CD4-positive, alpha-beta T cell (primary cell): Measurements from ENCODE around the gene ACTR3C. TPM values are rescaled to one million over a fixed set of nuclear protein-coding genes. Genes with fewer than 3 reads are reported as not detected.
"Not testable (repeated sequence)": the region's sequence is repeated elsewhere in the genome, so short reads cannot be mapped to it uniquely, and the experiment has no call there.

Experiments used
- ATAC-seq: fragments of 200-7000 bp; cut with Tn5 transposase; one replicate; pipeline ENCODE4 v1.10.0; 2022; ENCODE audit warnings: mild to moderate bottlenecking; ENCODE audit not compliant: poor library complexity
- CTCF ChIA-PET: fragments of 350-600 bp; sonication (Branson Sonifier 250); formaldehyde crosslinking; loops from one replicate; lab custom pipeline; 2021; ENCODE audit warnings: antibody characterized with exemption, inconsistent platforms; lab: Charles Lee
- POLR2A ChIA-PET: fragments of 350-600 bp; sonication (Branson Sonifier 250); formaldehyde crosslinking; loops from one replicate; lab custom pipeline; 2021; ENCODE audit warnings: antibody characterized with exemption, inconsistent platforms; lab: Charles Lee
- DNase-seq, 14 experiments: peaks; one replicate each; pipeline ENCODE4 v3.0.0-alpha.2; 2013 to 2020; ENCODE audit warnings: mixed read lengths in 2 of 14
- H3K27ac ChIP-seq, 2 donors: one replicate each; pipeline versions ENCODE4 v1.5.1 to v1.7.0; 2013; ENCODE audit warnings: low read length in 2 of 2, low read depth in 1 of 2, mild to moderate bottlenecking in 1 of 2
- H3K27me3 ChIP-seq, 2 experiments: 1 replicate in 1 of 2; 2 replicates in 1 of 2; pipeline versions ENCODE4 v1.6.1 to v1.7.0; 2013; ENCODE audit warnings: low read length in 2 of 2, control low read depth in 1 of 2, mild to moderate bottlenecking in 1 of 2, moderate library complexity in 1 of 2; ENCODE audit not compliant: insufficient read depth in 2 of 2, control insufficient read depth in 1 of 2
- H3K36me3 ChIP-seq: one replicate; pipeline ENCODE4 v1.6.1; 2013; ENCODE audit warnings: low read length, control low read depth; ENCODE audit not compliant: insufficient read depth
- H3K4me1 ChIP-seq: one replicate; pipeline ENCODE4 v1.6.1; 2013; ENCODE audit warnings: low read length, control low read depth; ENCODE audit not compliant: insufficient read depth
- H3K4me3 ChIP-seq: one replicate; pipeline ENCODE4 v1.5.1; 2013; ENCODE audit warnings: mild to moderate bottlenecking, low read length, moderate library complexity
- H3K9me3 ChIP-seq, 2 experiments: 1 replicate in 1 of 2; 2 replicates in 1 of 2; pipeline versions ENCODE4 v1.6.1 to v1.7.0; 2013; ENCODE audit warnings: low read length in 2 of 2, mild to moderate bottlenecking in 2 of 2, control low read depth in 1 of 2, moderate library complexity in 1 of 2; ENCODE audit not compliant: control insufficient read depth in 1 of 2, insufficient read depth in 1 of 2
- H3K27ac Mint-ChIP-seq: one replicate; pipeline ENCODE4 v1.8.0; 2020; ENCODE audit warnings: mixed read lengths
- H3K27me3 Mint-ChIP-seq: one replicate; pipeline ENCODE4 v1.8.0; 2021; ENCODE audit warnings: mixed read lengths
- H3K36me3 Mint-ChIP-seq: one replicate; pipeline ENCODE4 v1.8.0; 2021; ENCODE audit warnings: low read depth, mixed read lengths
- H3K4me1 Mint-ChIP-seq: one replicate; pipeline ENCODE4 v1.8.0; 2021; ENCODE audit warnings: low read depth, mixed read lengths
- H3K4me3 Mint-ChIP-seq: one replicate; pipeline ENCODE4 v1.8.0; 2020; ENCODE audit warnings: mild to moderate bottlenecking, mixed read lengths
- H3K9me3 Mint-ChIP-seq: one replicate; pipeline ENCODE4 v1.8.0; 2020; ENCODE audit warnings: mixed read lengths
- CTCF ChIP-seq: fragments of 200-600 bp; IDR thresholded peaks from one replicate; pipeline ENCODE4 v1.8.0; 2022; ENCODE audit warnings: antibody characterized with exemption, mild to moderate bottlenecking
- intact Hi-C, 2 experiments: fragments of 100-400 bp; cut with DNase I in 1 of 2; cut with micrococcal nuclease in 1 of 2; formaldehyde crosslinking; loops; one replicate each; pipeline versions ENCODE4 v1.15.1 to v1.9.0; 2023 to 2025; cut with DNase I, micrococcal nuclease
- total RNA-seq, 174 experiments: library from RNA in 2 of 174; stranded (reverse) in 2 of 174; gene quantifications; one replicate each; pipeline ENCODE4 v1.2.3 and lab custom pipeline; 2021 to 2026

Gene ACTR3C
- total RNA-seq, 2 experiments from 2014 or later, result 1.9 to 3.4 TPM

GRCh38 chr7:150287815-150288214 lies 35.5 kb downstream of the ACTR3C start:
- ATAC-seq, DNase-seq, CTCF ChIA-PET, H3K4me3 Mint-ChIP-seq, H3K27ac ChIP-seq, H3K4me3 ChIP-seq, H3K27me3 ChIP-seq, H3K4me1 ChIP-seq, POLR2A ChIA-PET, H3K36me3 Mint-ChIP-seq, H3K36me3 ChIP-seq, H3K9me3 Mint-ChIP-seq, H3K4me1 Mint-ChIP-seq, H3K9me3 ChIP-seq, H3K27me3 Mint-ChIP-seq, H3K27ac Mint-ChIP-seq: not testable (repeated sequence)
- intact Hi-C loops, result loop anchor here (5.0 to 10.0 kb wide), 5 partner anchors 134 to 887 kb away; no protein-coding TSS in a partner anchor

GRCh38 chr7:150285849-150286754 lies 37.2 kb downstream of the ACTR3C start:
- H3K4me3 ChIP-seq, H3K9me3 ChIP-seq, H3K36me3 Mint-ChIP-seq, H3K27me3 ChIP-seq, H3K4me3 Mint-ChIP-seq, POLR2A ChIA-PET, H3K27me3 Mint-ChIP-seq, H3K4me1 ChIP-seq, CTCF ChIA-PET, H3K36me3 ChIP-seq, H3K27ac ChIP-seq, H3K4me1 Mint-ChIP-seq, H3K27ac Mint-ChIP-seq, H3K9me3 Mint-ChIP-seq: not testable (repeated sequence)
- TF ChIP-seq CTCF, result peak; percentile 35
- intact Hi-C loops, result loop anchor here (5.0 to 10.0 kb wide), 5 partner anchors 136 to 889 kb away; no protein-coding TSS in a partner anchor
- peak in 12 of 14 experiments; percentile 2 to 47 (median 30) for DNase-seq
- peak; percentile 82 for ATAC-seq

- ATAC-seq, H3K9me3 ChIP-seq, H3K36me3 ChIP-seq, H3K4me3 ChIP-seq, H3K4me1 Mint-ChIP-seq, H3K9me3 Mint-ChIP-seq, CTCF ChIA-PET, H3K4me3 Mint-ChIP-seq, DNase-seq, H3K27ac Mint-ChIP-seq, H3K36me3 Mint-ChIP-seq, H3K27me3 Mint-ChIP-seq, H3K27me3 ChIP-seq, H3K27ac ChIP-seq, H3K4me1 ChIP-seq, POLR2A ChIA-PET: not testable (repeated sequence)
- intact Hi-C loops, result loop anchor here (10.0 kb wide), 3 partner anchors 141 to 891 kb away; no protein-coding TSS in a partner anchor
Observed at GRCh38 chr7:150283608-150284007, 39.7 kb downstream of the ACTR3C start.

GRCh38 chr7:150283111-150283510 lies 40.2 kb downstream of the ACTR3C start:
- H3K4me1 ChIP-seq, H3K4me3 ChIP-seq, H3K9me3 Mint-ChIP-seq, H3K9me3 ChIP-seq, H3K27ac ChIP-seq, DNase-seq, ATAC-seq, H3K27me3 ChIP-seq, H3K4me3 Mint-ChIP-seq, H3K4me1 Mint-ChIP-seq, H3K36me3 Mint-ChIP-seq, POLR2A ChIA-PET, CTCF ChIA-PET, H3K36me3 ChIP-seq, H3K27me3 Mint-ChIP-seq, H3K27ac Mint-ChIP-seq: not testable (repeated sequence)
- intact Hi-C loops, result loop anchor here (10.0 kb wide), 3 partner anchors 142 to 892 kb away; no protein-coding TSS in a partner anchor

- H3K4me1 ChIP-seq, H3K4me1 Mint-ChIP-seq, H3K27me3 ChIP-seq, H3K36me3 ChIP-seq, H3K27ac Mint-ChIP-seq, DNase-seq, H3K27ac ChIP-seq, H3K4me3 Mint-ChIP-seq, H3K9me3 Mint-ChIP-seq, ATAC-seq, H3K4me3 ChIP-seq, H3K27me3 Mint-ChIP-seq, CTCF ChIA-PET, H3K9me3 ChIP-seq, POLR2A ChIA-PET, H3K36me3 Mint-ChIP-seq: not testable (repeated sequence)
- intact Hi-C loops, result loop anchor here (10.0 kb wide), 3 partner anchors 143 to 893 kb away; no protein-coding TSS in a partner anchor
Observed at GRCh38 chr7:150281681-150282403, 41.5 kb downstream of the ACTR3C start.

- H3K4me1 Mint-ChIP-seq, H3K27ac Mint-ChIP-seq, H3K4me1 ChIP-seq, H3K36me3 ChIP-seq, DNase-seq, ATAC-seq, H3K4me3 ChIP-seq, H3K9me3 Mint-ChIP-seq, POLR2A ChIA-PET, H3K4me3 Mint-ChIP-seq, H3K27me3 Mint-ChIP-seq, H3K27me3 ChIP-seq, CTCF ChIA-PET, H3K36me3 Mint-ChIP-seq, H3K27ac ChIP-seq, H3K9me3 ChIP-seq: not testable (repeated sequence)
- intact Hi-C loops, result loop anchor here (5.0 to 10.0 kb wide), 2 partner anchors 394 to 396 kb away; no protein-coding TSS in a partner anchor
Observed at GRCh38 chr7:150278383-150278782, 45.0 kb downstream of the ACTR3C start.
